AG04449 (cell line): ENCODE measurements around the gene ZNF613.
"Not testable (repeated sequence)": the region's sequence is repeated elsewhere in the genome, so short reads cannot be mapped to it uniquely, and the experiment has no call there.

ENCODE experiments used
- CTCF ChIA-PET: fragments of 350-600 bp; formaldehyde crosslinking; extraction: SDS; loops from one replicate; lab custom pipeline; 2021; ENCODE audit warnings: antibody characterized with exemption; lab: Yijun Ruan, JAX
- POLR2A ChIA-PET: fragments of 400-600, 350-600 bp; formaldehyde crosslinking; extraction: SDS; loops from one replicate; lab custom pipeline; 2020; ENCODE audit warnings: antibody characterized with exemption, inconsistent platforms; lab: Yijun Ruan, JAX
- DNase-seq: peaks from one replicate; pipeline ENCODE4 v3.0.0-alpha.2; 2010; ENCODE audit warnings: low read depth, low spot score
- H3K4me3 ChIP-seq: 2 replicates; pipeline ENCODE4 v1.5.1; 2011; ENCODE audit warnings: low read depth, mild to moderate bottlenecking, control low read depth, low read length
- TF ChIP-seq, protein P1 (sequence below): IDR thresholded peaks from one replicate; pipeline ENCODE4 v1.5.1; 2011; ENCODE audit warnings: mild to moderate bottlenecking, moderate library complexity, low read length, control low read depth, inconsistent platforms; ENCODE audit not compliant: insufficient read depth; ENCODE audit errors: missing control alignments

The ZNF613 gene

DNA sequence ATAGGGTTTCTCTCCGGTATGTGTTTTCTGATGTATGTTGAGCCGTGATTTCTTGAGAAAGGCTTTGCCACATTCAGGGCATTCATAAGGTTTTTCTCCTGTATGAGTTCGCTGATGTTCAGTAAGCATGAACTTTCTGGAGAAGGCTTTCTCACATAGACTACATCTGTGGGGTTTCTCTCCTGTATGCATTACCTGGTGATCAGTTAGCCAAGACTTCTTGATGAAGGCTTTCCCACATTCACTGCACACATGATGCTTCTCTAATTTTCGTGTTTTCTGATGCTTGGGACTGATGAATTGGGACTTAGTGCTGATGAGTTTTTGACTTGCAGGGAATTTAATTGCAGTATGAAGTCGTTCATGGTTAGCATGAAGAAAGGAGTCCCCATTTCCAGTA is 38.3 kb downstream of the ZNF613 start:
- no peak for DNase-seq
- TF ChIP-seq, protein P1, sequence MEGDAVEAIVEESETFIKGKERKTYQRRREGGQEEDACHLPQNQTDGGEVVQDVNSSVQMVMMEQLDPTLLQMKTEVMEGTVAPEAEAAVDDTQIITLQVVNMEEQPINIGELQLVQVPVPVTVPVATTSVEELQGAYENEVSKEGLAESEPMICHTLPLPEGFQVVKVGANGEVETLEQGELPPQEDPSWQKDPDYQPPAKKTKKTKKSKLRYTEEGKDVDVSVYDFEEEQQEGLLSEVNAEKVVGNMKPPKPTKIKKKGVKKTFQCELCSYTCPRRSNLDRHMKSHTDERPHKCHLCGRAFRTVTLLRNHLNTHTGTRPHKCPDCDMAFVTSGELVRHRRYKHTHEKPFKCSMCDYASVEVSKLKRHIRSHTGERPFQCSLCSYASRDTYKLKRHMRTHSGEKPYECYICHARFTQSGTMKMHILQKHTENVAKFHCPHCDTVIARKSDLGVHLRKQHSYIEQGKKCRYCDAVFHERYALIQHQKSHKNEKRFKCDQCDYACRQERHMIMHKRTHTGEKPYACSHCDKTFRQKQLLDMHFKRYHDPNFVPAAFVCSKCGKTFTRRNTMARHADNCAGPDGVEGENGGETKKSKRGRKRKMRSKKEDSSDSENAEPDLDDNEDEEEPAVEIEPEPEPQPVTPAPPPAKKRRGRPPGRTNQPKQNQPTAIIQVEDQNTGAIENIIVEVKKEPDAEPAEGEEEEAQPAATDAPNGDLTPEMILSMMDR, result no peak
- no peak overlapping the region for H3K4me3 ChIP-seq
- CTCF ChIA-PET, result no interaction called here
- POLR2A ChIA-PET, result no interaction called here

DNA sequence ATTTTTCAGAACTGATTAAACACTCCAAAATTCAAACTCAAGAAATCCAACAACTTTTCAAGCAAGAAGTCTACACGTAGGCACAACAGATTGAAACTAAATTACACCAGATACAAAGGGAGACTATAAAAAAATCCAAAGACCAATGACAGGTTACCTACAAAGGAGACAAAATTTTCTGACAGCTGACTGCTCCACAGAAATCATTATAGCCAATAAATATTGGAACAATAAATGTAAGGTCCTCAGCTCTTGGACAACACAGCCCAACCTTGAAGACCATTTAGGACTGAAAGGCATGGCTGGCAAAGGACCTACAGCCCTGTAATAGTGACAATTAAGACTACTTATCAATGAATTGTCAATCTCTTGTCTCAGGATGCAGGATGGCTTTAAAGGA is 43.4 kb downstream of the ZNF613 start:
- ChIA-PET CTCF (no interaction called here), POLR2A (no interaction called here)
- TF ChIP-seq, protein P1, result no peak
- no peak overlapping the region for H3K4me3 ChIP-seq
- no peak for DNase-seq

DNA sequence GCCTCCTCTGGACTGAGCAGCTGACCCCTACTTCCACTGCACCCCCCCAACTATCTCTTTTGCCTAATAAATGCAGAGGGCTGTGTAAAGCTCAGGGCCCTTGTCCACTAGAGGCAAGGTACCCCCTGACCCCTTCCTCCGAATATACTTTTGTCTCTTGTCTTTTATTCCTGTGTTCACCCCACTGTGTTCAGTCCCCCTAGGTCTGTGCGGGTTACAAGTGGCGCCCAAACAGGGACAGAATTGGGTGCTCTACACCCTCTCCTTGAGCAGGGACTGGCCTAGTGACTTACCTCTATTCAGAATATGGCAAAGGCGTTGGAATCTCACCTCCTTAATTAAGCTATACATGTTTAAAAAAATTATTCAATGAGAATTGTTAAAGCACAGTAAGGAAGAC is 44.4 kb downstream of the ZNF613 start:
- no peak for DNase-seq
- TF ChIP-seq, protein P1, result no peak
- CTCF ChIA-PET, result no interaction called here
- POLR2A ChIA-PET, result no interaction called here
- H3K4me3 ChIP-seq, result no peak overlapping the region

DNA sequence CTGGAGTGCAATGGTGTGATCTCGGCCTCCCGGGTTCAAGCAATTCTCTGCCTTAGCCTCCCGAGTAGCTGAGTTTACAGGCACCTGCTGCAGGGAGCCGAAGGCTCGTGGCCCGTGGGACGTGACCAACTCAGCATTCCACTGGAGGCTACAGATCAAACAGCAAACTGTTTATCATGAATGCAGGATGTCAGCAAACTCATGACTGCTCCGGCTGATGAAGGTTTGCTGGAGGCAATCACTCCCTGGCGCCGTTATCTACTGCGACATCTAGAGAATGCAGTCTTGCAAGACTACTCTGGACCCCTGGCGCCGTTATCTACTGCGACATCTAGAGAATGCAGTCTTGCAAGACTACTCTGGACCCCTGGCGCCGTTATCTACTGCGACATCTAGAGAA is 48.5 kb downstream of the ZNF613 start:
- H3K4me3 ChIP-seq, POLR2A ChIA-PET, DNase-seq, CTCF ChIA-PET: not testable (repeated sequence)

DNA sequence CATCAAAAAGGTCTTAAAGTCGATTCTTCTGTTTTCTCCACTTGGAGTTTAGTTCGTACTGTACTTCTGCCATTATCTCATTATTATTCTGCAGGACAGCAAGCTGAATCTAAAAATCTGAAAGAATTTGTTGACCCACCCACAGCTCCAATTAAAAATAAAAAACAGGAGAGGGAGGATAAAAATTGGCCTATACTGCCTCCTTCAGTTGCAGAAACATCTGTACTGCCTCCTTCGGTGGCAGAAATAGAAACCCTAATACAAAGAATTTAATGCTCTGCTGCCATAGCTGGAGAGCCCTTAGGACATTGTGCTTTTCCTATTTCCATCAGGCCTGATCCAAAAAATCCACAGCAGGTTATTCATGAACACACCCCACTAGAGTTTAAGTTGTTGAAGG is 49.6 kb downstream of the ZNF613 start:
- ChIA-PET POLR2A (no interaction called here), CTCF (no interaction called here)
- no peak for DNase-seq
- H3K4me3 ChIP-seq, result no peak overlapping the region
- TF ChIP-seq, protein P1, result no peak

DNA sequence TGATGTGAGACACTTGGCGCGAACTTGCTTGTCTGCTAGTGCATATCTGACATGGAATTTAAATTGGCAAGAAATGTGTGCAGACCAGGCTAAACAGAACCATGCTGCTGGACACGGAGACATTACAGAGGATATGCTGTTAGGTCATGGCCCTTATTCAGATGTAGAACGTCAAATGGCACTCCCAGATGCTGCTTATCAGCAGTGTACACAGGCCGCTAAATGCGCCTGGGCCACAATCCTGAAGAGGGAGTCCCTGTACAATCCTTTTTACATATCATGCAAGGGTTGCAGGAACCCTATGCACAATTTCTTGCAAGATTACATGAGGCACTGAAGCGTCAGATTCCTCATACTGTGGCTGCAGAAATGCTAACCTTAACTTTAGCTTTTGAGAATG is 50.1 kb downstream of the ZNF613 start:
- no peak overlapping the region for H3K4me3 ChIP-seq
- POLR2A ChIA-PET, result no interaction called here
- DNase-seq, result no peak
- CTCF ChIA-PET, result no interaction called here
- TF ChIP-seq, protein P1, result no peak

DNA sequence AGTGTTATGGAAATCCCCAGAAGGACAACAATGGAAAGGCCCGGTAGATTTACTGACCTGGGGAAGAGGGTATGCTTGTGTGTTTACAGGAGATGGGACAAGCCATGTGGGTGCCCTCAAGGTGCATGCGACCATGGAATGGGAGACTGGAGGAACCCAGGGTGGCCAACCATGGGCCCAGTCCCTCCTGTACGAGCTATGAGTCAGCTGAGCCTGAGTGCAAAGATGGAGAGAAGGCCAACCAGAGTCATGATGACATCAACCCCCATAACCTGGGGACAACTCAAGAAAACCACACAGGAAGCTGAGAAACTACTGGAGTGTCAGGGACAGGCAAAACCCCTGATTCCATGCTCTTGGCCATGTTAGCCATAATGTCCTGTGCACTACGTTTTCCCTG is 51.6 kb downstream of the ZNF613 start:
- no peak for DNase-seq
- CTCF ChIA-PET, result no interaction called here
- TF ChIP-seq, protein P1, result no peak
- POLR2A ChIA-PET, result no interaction called here
- H3K4me3 ChIP-seq, result no peak overlapping the region
